Endothelial cell of umbilical vein (primary cell): ENCODE data around the gene SUMO4. TPM values are rescaled to one million over a fixed set of nuclear protein-coding genes. Genes with fewer than 3 reads are reported as not detected.

ENCODE experiments used
- BruUV-seq: library from RNA; stranded (reverse); fragments of 400-500 nt; replicated peaks from 2 replicates; lab custom pipeline; 2021; lab: Mats Ljungman, UMichigan
- CTCF ChIA-PET: fragments of 300-600, 350-600 bp; sonication (Branson Sonifier 250); formaldehyde crosslinking; loops from one replicate; lab custom pipeline; 2021; ENCODE audit warnings: antibody characterized with exemption, inconsistent platforms; lab: Charles Lee
- POLR2A ChIA-PET: fragments of 300-600, 350-600 bp; sonication (Branson Sonifier 250); formaldehyde crosslinking; loops from one replicate; lab custom pipeline; 2021; ENCODE audit warnings: antibody characterized with exemption, inconsistent platforms; lab: Charles Lee
- DNase-seq: peaks from one replicate; pipeline ENCODE4 v3.0.0-alpha.2; 2011; ENCODE audit warnings: low read depth, low spot score
- FAIRE-seq: peaks from 2 replicates; lab custom pipeline; 2011; peaks lifted over from hg19 to GRCh38; lab: Jason Lieb, UNC
- H2AFZ ChIP-seq: 2 replicates; pipeline ENCODE4 v1.6.0; 2012; ENCODE audit warnings: low read depth, low read length, control low read depth, inconsistent platforms
- H3K27ac ChIP-seq: 2 replicates; pipeline ENCODE4 v1.5.1; 2011; ENCODE audit warnings: low read depth, mild to moderate bottlenecking, control low read depth, low read length, moderate library complexity; ENCODE audit not compliant: insufficient read depth
- H3K27me3 ChIP-seq, 2 experiments: 2 replicates each; pipeline versions ENCODE4 v1.6.0 to v1.6.1; 2011; ENCODE audit warnings: low read length in 2 of 2, mixed read lengths in 1 of 2; ENCODE audit not compliant: control insufficient read depth in 2 of 2, insufficient read depth in 2 of 2
- H3K36me3 ChIP-seq, 2 experiments: 2 replicates in 1 of 2; 3 replicates in 1 of 2; pipeline ENCODE4 v1.5.1; 2011; ENCODE audit warnings: low read length in 2 of 2, mild to moderate bottlenecking in 1 of 2, moderate library complexity in 1 of 2; ENCODE audit not compliant: control insufficient read depth in 2 of 2, insufficient read depth in 2 of 2; ENCODE audit errors: extremely low read depth in 1 of 2
- H3K4me1 ChIP-seq: 3 replicates; pipeline ENCODE4 v1.5.1; 2011; ENCODE audit warnings: mild to moderate bottlenecking, low read length; ENCODE audit not compliant: control insufficient read depth, insufficient read depth; ENCODE audit errors: extremely low read depth
- H3K4me2 ChIP-seq: 2 replicates; pipeline ENCODE4 v1.6.1; 2011; ENCODE audit warnings: low read length, control low read depth, mixed read lengths; ENCODE audit not compliant: insufficient read depth
- H3K4me3 ChIP-seq, 3 experiments: fragments of 200-600 bp in 1 of 3; sonication (generic), shearing (Covaris generic) in 1 of 3; replicated peaks in 1 of 3; 2 replicates each; pipeline ENCODE4 v1.5.1; 2011 to 2016; ENCODE audit warnings: control low read depth in 3 of 3, low read length in 3 of 3, mild to moderate bottlenecking in 2 of 3, inconsistent platforms in 1 of 3, low read depth in 1 of 3, moderate library complexity in 1 of 3; ENCODE audit not compliant: insufficient read depth in 1 of 3
- H3K79me2 ChIP-seq: 2 replicates; pipeline ENCODE4 v1.6.0; 2012; ENCODE audit warnings: low read length, inconsistent platforms; ENCODE audit not compliant: control insufficient read depth, insufficient read depth
- H3K9ac ChIP-seq: replicated peaks from 2 replicates; pipeline ENCODE3; 2011; ENCODE audit warnings: low read length, control low read depth; ENCODE audit not compliant: insufficient read depth; ENCODE audit errors: extremely low read depth
- H3K9me1 ChIP-seq: replicated peaks from 3 replicates; pipeline ENCODE4 v1.6.0; 2011; ENCODE audit warnings: mild to moderate bottlenecking, low read length; ENCODE audit not compliant: control insufficient read depth, insufficient read depth; ENCODE audit errors: extremely low read depth
- H3K9me3 ChIP-seq: replicated peaks from 2 replicates; pipeline ENCODE4 v1.5.1; 2012; ENCODE audit warnings: low read length, inconsistent platforms; ENCODE audit not compliant: control insufficient read depth, insufficient read depth
- H4K20me1 ChIP-seq: replicated peaks from 2 replicates; pipeline ENCODE3; 2011; ENCODE audit warnings: mild to moderate bottlenecking, low read length; ENCODE audit not compliant: control insufficient read depth, insufficient read depth; ENCODE audit errors: extremely low read depth
- EZH2 ChIP-seq: IDR thresholded peaks from 2 replicates; pipeline ENCODE4 v1.6.1; 2012; ENCODE audit warnings: borderline replicate concordance, low read depth, mild to moderate bottlenecking, moderate library complexity, low read length, inconsistent platforms; ENCODE audit not compliant: severe bottlenecking
- FOS ChIP-seq: IDR thresholded peaks from 2 replicates; pipeline ENCODE4 v1.6.1; 2011; ENCODE audit warnings: mild to moderate bottlenecking, low read length, moderate library complexity, borderline replicate concordance; ENCODE audit not compliant: insufficient read depth
- GATA2 ChIP-seq: IDR thresholded peaks from 2 replicates; pipeline ENCODE4 v1.7.0; 2011; ENCODE audit warnings: low read depth, mild to moderate bottlenecking, moderate library complexity, mixed read lengths, low read length; ENCODE audit not compliant: insufficient read length, insufficient read depth
- JUN ChIP-seq: IDR thresholded peaks from 2 replicates; pipeline ENCODE4 v1.6.1; 2011; ENCODE audit warnings: borderline replicate concordance, low read depth; ENCODE audit not compliant: insufficient read length, insufficient read depth
- MAX ChIP-seq: IDR thresholded peaks from 2 replicates; pipeline ENCODE4 v1.6.1; 2011; ENCODE audit not compliant: insufficient read depth, insufficient read length
- MYC ChIP-seq: IDR thresholded peaks from one replicate; pipeline ENCODE4 v1.6.1; 2011; ENCODE audit warnings: mild to moderate bottlenecking, low read depth, low read length
- POLR2A ChIP-seq: IDR thresholded peaks from 2 replicates; pipeline ENCODE4 v1.6.1; 2012; ENCODE audit warnings: low read depth, mild to moderate bottlenecking, control low read depth, low read length
- POLR2AphosphoS5 ChIP-seq: IDR thresholded peaks from 2 replicates; pipeline ENCODE4 v1.6.1; 2012; ENCODE audit warnings: low read depth, mild to moderate bottlenecking, control low read depth, low read length, moderate library complexity; ENCODE audit not compliant: insufficient read depth
- dilution Hi-C: fragments of 300-500 bp; cut with MboI; formaldehyde crosslinking; loops from one replicate; pipeline ENCODE4 v1.15.0; 2019; ENCODE audit warnings: low sequenced_read_pairs; ENCODE audit not compliant: extremely low pct_ligation_motif_present
- intact Hi-C: fragments of 100-400 bp; cut with micrococcal nuclease; formaldehyde crosslinking; loops from one replicate; pipeline ENCODE4 v1.10.0; 2022
- polyA plus RNA-seq, 4 experiments: library from polyadenylated mRNA; depleted of rRNA in 3 of 4; stranded (reverse) in 3 of 4; unstranded in 1 of 4; fragments of >200 nt; gene quantifications; 2 replicates each; pipeline versions ENCODE4 v1.2.1 to v1.2.3, GENCODE V29; 2011 to 2012; ENCODE audit warnings: missing spikeins in 1 of 4
- total RNA-seq: library from RNA; stranded (reverse); gene quantifications from 2 replicates; pipeline ENCODE4 v1.2.3, GENCODE V29; 2021

SUMO4 gene
- total and polyA plus RNA-seq, 2 donors (not counting 3 experiments of a cell fraction or from before 2014, with no cell fraction given) = 0.10 to 2.6 TPM

- POLR2A ChIA-PET = no interaction called here
- FAIRE-seq = no peak
These were observed 36.6 kb downstream of the SUMO4 start for GRCh38 chr6:149436647-149437046.

GRCh38 chr6:149437212-149437611 lies 37.1 kb downstream of the SUMO4 start:
- no peak overlapping the region for H2AFZ ChIP-seq
- ChIA-PET CTCF (no interaction called here), POLR2A (no interaction called here)
- BruUV-seq = no TSS peak
- DNase-seq (no peak), FAIRE-seq (no peak)
- no peak overlapping the region for H3K27ac ChIP-seq
- H3K9ac ChIP-seq = no peak overlapping the region
- H3K9me1 ChIP-seq = no peaks in the 10 kb centered on the region
- intact Hi-C loops (no loop called here), dilution Hi-C loops (no loop called here)
- no peaks in the 10 kb centered on the region for H3K27me3 ChIP-seq
- no peaks in the 10 kb centered on the region for H3K4me1 ChIP-seq
- H3K79me2 ChIP-seq = no peaks in the 10 kb centered on the region
- no peaks in the 10 kb centered on the region for H4K20me1 ChIP-seq
- H3K36me3 ChIP-seq = no peaks in the 10 kb centered on the region
- no peak overlapping the region for H3K4me2 ChIP-seq
- no peaks in the 10 kb centered on the region for H3K9me3 ChIP-seq
- no peak overlapping the region for H3K4me3 ChIP-seq
- no peak for TF ChIP-seq MYC
- no peak for TF ChIP-seq MAX
- TF ChIP-seq EZH2 = no peak
- no peak for TF ChIP-seq GATA2
- TF ChIP-seq POLR2A = no peak
- no peak for TF ChIP-seq FOS
- no peak for TF ChIP-seq POLR2AphosphoS5

More at GRCh38 chr6:149436647-149437046, 36.6 kb downstream of the SUMO4 start:
- no peaks in the 10 kb centered on the region for H3K27me3 ChIP-seq
- no peaks in the 10 kb centered on the region for H4K20me1 ChIP-seq
- BruUV-seq = no TSS peak
- no peaks in the 10 kb centered on the region for H3K9me3 ChIP-seq
- no peak overlapping the region for H3K9ac ChIP-seq
- H3K9me1 ChIP-seq = no peaks in the 10 kb centered on the region
- TF ChIP-seq JUN = no peak
- CTCF ChIA-PET = interaction anchor here (0.9 kb wide), 1 partner anchor 355 kb away, joined by 3 read pairs; no protein-coding TSS in a partner anchor
- intact Hi-C loops (no loop called here), dilution Hi-C loops (no loop called here)
- H3K4me2 ChIP-seq = no peak overlapping the region
- no peak for DNase-seq
- no peak overlapping the region for H3K4me3 ChIP-seq
- no peak overlapping the region for H2AFZ ChIP-seq
- no peaks in the 10 kb centered on the region for H3K79me2 ChIP-seq
- H3K4me1 ChIP-seq = no peaks in the 10 kb centered on the region
- no peak overlapping the region for H3K27ac ChIP-seq
- H3K36me3 ChIP-seq = no peaks in the 10 kb centered on the region
